HS-27A (cell line): Measurements from ENCODE around the gene TSNAX.

Experiments used
- DNase-seq: peaks from one replicate; pipeline ENCODE4 v3.0.0-alpha.2; 2012; ENCODE audit warnings: low read depth, missing footprints

TSNAX gene

DNA sequence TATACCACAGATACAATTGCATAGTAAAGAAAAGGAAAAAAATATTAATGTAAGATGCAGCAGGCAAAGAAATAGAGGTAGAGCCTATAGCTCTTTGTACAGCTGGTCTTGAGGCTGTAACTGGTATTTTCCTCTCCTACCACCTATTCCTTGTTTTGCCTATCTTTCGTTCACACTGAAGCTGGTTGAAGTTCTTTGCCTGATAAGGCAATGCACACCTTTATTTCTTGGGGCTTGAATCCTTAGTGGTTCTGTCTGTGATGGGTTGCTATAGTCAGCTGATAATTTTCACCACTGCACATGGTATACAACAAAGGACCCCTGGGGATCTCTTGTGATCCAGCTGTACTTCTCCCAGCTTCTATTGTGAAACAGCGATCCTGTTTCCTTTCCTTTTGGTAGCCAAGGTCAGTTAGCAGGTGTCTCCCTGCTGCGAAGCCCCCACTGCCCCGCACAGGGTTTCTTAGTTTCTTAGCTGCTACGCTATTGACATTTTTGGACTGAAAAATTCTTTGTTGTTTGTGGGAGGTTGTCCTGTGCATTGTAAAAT is 9.9 kb upstream of the TSNAX start:
- no peak for DNase-seq

DNA sequence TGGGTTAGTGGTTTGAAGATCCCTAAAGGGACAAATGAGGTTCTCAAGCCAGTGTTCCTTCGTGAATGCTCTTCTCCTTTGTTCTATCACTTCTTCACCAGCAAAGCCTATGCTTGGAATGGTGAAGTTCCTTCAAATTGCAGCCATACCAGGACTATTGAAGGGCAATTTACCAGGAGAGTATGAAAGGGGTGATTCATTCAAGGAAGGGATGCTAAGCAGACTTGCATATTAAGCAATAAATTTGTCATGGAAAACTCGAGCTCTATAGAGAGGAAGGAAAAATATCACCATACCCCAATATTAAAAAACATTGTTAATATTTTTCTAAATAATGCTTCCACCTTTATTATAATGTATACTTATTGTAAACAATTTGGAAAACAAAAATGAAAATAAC is 9.3 kb upstream of the TSNAX start:
- DNase-seq = no peak

DNA sequence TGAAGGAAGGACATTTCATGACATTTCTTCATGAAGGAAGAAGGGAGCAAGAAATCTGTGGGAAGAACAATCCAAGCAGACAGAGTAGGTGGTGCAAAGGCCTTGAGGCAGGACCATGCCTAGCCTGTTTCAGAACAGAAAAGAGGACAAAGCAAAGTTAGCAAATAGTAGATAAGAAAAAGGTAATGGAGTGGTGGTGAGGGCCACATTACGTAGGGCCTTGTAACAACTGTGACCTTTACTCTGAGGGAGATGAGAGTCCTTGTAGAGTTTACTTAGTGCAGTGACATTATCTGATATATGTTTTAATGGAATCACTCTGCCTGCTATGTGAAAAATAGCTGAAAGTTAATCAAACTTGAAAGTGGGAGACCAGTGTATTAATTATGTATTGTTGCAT is 6.4 kb upstream of the TSNAX start:
- no peak for DNase-seq

DNA sequence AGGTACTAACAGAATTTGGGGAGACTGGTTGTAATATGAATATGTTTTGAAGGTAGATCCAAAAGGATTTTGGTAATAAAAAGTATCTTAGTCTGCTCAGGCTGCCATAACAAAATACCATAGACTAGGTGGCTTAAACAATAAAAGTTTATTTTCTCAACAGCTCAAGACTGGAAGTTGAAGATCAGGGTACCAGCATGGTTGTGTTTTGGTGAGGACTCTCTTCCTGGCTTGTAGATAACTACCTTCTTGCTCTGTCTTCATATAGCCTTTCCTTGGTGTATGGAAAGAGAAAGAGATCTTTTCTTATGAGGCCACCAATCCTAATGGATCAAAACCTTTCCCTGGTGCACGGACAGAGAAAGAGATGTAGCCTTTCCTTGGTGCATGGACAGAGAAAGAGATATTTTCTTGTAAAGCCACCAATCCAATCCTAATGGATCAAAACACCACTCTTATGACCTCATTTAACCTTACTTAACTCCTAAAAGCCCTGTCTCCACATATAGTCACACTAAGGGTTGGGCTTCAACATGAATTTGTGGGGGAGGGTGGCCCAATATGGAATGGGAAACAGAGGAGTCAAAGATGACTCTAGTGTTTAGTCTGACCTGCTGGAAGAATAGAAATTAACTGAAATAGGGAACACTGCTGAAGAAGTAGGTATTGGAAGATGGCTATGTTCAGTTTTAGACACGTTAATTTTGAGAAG is 5.4 kb upstream of the TSNAX start:
- no peak for DNase-seq

DNA sequence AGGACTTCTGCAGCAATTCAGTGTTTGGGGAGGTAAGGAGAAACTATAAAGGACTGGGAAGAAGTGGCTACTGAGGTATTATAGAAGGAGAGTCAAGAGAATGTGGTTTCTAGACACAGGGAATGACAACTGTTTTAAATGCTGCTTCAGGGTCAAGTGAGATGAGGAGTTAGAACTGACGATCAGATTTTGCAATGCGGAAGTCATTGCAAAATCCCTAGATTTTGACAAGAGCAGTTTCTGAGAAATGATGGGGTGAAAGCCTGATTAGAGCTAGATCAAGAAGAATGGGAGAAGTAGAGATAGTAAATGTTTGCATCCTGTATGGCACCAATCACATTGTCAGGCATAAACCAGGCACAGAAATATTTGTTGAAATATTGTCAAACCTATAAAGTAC is 4.7 kb upstream of the TSNAX start:
- DNase-seq = no peak

DNA sequence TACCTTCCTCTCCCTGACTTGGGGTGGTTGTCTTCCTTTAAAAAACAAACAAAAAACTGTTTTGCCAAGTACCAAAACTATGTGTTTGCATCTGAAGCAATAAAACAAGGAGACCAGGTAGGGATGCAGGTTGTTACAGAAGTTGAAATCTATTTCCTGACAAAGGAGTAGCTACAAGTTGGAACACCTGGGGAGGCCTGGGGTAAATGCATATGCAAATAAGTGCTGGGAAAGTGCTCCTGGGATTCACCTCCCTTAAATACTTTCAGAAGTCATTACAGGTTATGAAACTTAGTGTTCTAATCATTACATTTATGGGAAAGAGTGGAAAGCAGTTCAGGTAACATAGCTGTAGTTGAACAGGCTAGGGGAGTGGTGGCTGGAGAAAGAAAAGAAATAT is 1.9 kb upstream of the TSNAX start:
- no peak for DNase-seq

DNA sequence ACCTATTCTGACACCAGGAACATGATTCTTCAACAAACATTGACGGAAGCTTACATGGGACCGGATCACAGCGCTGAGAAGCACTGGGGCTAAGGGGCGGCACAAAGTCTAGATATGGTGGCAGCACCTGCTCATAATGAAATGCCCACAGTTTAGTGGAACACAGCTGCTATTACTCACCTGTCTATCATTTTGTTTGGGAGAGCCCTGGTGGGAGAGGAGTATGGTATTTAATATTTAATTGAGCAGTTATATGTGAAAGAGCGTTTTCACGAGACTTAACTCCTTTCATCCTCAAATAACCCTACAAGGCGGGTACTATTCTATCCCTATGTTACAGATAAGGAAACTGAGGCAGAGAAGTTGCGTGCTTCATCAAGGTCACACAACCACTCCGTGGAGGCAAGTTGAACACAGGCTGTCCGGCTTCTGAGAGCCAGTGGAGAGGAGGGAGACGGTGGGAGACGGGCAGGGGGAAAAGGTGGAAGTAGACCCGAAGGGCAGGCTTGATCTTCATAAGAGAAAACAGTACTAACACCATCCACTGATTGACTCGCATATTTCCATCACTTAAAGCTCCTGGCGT is 790 bp upstream of the TSNAX start:
- no peak for DNase-seq

DNA sequence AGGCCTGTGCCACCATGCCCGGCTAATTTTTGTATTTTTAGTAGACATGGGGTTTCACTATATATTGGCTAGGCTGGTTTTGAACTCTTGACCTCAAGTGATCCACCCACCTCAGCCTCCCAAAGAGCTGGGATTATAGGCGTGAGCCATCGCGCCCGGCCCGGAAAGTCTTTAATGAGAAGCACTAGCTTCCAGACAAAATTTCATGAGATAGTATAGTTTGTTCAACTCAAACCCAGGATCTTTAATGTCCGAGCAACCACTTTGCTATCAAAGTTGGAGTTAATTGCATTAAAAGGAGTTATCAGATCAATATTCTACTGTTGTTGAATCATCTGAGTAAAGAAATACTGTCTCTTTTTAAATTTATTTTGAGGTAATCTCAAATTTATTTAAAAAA is 4.8 kb downstream of the TSNAX start:
- no peak for DNase-seq

DNA sequence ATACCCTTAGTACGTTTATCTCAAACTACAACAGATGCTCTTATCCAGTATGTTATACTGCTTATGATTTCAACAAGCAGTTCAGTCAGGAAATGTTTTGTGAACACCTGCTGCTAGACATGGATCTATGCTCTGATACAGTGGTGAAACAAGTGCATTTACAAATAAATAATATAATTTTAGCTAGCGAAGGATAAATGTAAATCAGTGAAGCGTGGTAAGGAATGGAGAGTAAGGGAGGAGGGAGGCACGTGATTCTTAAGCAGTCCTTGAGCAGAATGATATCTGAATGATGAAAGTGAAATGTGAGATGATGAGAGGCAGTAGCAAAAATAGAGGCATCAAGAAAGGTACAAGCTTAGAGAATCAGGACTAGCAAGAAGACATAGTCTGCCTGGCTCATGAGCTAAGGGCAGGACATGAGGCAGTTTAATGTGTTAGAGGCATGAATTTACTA is 6.3 kb downstream of the TSNAX start:
- DNase-seq = no peak

DNA sequence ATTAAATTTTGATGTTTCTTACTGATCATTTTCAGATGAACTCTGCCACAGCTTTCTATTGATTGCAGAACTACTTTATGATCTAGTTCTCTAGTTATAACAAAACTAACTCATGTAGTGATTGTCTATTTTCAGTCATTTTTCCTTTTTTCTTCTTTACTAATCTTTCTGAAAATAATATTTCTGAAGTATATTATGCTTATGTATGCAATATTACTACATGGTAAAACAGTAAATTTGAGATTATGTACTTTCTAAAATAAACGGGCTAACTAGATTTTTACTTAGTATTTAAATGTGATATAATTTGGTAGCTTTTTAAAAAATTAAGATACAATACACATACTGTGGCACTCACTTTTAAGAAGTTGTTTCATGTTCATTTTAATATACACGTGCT is 7.6 kb downstream of the TSNAX start:
- no peak for DNase-seq

DNA sequence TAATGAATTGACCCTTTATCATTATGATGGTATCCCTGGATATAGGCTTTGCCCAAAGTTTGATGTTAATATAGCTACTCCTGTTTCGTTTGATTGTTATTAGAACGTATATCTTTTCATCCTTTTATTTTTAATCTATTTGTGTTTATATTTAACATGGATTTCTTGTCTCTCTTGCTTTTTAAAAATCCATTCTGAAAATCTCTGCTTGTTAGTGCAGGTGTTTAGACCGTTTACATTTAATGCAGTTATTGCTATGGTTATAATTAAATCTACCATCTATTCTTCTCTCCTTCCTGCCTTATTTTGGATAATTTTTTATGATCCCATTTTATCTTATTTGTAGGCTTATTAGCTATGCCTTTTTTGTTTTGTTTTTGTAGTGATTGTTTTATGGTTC is 12.4 kb downstream of the TSNAX start:
- no peak for DNase-seq

DNA sequence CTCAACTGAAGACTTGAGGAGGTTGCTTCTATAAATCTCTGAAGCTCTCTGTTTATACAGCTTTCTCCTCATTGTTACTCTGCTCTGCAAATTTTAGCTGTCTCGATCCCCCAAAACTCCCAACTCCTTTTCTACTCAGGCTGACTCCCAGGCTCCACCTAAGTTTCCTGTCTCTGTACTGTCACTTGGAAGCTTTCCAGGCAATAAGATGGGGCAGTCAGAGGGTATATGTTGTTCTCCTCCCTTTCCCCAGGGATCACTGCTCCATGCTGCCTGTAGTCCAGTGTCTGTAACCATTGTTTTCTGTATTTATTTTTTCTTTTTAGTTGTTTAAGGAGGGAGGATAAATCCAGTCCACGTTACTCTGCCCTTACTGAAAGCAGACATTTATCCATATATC is 13.4 kb downstream of the TSNAX start:
- no peak for DNase-seq

DNA sequence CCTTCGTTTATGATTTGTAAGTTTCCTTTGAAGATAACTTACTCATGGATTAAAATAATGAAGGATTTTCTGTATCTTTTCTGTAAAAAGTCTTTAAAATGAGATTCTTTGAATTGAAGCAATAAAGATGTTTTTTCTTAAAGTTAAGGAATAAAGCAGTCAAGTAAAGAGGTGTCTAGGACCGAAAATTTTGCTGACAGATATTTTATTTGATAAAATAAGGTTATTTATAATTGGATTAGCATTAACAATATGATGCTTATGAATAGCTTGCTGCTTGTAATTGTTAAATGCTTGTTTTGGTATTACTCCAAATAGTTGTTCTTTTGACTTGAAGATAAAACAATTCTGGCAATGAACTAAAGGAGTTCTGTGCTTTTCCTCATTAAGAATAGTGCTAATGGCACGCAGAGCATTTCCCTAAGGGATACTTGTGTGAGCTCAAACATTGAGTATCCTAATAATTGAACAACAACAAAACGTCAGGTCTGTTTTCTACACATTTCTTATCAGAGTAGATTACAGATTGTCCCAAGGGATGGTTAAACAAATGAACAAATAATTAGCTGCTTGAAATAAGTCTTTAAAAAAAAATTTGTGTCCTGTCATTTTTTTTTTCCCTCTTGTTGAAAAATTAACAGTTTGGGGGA is 16.6 kb downstream of the TSNAX start:
- DNase-seq = no peak

DNA sequence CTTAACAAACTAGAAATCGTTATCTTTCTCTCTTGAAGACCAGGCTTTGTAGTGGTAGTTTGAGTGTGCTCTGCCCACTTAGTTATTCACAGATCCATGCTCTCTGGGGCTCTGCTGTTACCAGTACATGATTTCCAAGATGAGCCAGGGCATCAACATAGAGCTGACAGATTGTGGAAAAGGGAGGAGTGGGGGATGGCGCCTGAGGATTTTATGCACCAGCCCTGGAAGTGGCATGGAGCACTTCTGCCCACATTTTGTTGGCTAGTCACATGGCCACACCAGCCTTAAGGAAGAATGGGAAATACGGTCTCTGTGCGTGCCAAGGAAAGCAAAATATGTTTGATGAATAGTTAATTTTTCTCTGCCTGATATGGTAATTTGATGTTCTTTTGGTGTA is 18.2 kb downstream of the TSNAX start:
- DNase-seq = no peak

DNA sequence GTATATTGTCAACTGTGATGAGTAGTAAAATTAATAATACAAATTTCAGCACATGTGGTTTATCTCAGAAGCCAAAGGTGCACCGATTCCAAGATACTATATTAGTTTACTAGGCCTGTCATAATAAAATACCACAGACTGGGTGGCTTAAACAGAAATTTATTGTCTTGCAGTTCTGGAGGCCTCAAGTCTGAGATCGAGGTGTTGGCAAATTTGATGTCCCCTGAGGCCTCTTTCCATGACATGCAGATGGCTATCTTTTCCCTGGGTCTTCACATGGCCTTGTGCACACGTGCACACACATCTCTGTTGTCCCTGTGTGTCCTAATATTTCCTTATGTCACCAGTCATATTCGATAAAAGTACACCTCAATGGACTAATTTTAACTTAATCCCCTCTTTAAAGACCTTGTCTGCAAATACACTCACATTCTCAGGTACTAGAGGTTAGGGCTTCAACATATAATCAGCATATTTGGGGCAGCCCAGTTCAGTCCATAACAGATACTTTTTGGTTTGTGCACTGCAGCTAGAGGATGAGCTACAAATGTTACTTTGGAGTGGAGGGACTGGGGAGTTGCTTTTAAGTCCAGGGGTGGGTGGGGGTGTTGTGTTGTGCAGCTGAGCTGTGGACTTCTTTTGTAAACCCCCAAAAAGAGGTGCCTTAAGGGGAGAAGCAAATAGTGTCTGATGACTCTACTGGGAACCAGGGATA is 21.4 kb downstream of the TSNAX start:
- no peak for DNase-seq

DNA sequence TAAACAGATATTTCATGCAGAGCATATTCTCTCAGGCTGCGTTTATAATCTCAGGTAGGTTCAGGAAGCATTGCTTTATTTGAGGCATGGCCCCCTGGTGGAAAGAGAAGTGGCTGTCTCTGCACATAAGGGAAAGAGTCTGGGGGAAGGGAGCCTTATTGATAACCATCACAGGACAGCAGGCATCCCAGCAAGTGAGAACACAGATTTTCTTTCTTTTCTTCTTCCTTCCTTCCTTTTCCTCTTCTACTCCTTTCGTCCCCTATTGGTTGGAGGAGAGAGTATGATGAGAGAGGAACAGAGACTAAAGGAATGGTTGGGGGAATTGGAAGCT is 21.9 kb downstream of the TSNAX start:
- no peak for DNase-seq

DNA sequence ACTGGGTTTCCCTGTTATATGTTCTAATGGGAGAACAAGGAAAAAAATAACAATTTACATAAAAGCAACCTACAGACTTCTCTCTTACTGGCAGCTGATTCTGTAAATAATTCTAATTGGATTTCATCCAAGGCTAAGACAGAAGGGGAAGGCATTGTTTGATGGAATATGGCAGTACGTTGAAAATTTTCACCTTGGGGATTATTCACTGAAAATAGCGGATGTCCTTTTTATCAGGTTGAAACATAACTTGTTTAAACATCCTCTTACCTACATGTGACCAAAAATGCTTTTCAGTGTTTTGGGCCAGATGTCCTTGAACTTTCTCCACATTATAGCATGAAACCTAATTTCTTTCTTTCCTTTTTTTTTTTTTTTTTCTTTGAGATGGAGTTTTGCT is 24.9 kb downstream of the TSNAX start:
- DNase-seq = no peak

DNA sequence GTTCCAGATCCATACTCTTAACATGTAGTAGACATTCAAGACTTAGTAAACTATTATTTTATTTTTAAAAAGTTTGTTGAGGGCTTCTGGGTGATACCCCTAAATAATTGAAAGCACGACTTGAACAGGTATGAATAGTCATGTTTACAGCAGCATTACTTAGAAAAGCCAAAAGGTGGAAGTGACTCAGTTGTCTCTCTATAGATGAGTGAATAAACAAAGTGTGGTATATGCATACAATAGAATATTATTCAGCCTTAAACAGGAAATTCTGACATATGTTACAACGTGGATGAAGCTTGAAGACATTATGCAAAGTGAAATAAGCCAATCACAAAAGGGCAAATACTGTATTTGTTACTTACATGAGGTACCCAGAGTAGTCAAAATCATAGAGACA is 26.5 kb downstream of the TSNAX start:
- DNase-seq = no peak

DNA sequence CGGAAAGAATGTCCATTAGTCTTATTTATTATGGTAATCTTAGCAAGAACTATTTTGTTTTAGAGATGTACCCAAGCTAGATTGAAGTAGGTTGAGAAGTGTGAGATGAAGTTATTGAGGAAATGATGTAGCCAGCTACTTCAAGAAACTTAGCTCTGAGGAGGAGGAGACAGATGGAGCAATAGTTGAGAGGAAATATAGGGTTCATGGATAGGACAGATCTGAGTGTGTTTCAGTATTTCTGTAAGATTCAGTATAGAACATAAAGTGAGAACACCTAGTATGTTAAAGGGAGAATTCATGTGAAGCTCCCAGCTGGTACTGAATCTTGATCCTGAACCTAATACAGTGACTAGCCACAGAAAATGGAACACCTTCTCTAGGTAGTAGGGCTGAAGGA is 28.9 kb downstream of the TSNAX start:
- DNase-seq = no peak

DNA sequence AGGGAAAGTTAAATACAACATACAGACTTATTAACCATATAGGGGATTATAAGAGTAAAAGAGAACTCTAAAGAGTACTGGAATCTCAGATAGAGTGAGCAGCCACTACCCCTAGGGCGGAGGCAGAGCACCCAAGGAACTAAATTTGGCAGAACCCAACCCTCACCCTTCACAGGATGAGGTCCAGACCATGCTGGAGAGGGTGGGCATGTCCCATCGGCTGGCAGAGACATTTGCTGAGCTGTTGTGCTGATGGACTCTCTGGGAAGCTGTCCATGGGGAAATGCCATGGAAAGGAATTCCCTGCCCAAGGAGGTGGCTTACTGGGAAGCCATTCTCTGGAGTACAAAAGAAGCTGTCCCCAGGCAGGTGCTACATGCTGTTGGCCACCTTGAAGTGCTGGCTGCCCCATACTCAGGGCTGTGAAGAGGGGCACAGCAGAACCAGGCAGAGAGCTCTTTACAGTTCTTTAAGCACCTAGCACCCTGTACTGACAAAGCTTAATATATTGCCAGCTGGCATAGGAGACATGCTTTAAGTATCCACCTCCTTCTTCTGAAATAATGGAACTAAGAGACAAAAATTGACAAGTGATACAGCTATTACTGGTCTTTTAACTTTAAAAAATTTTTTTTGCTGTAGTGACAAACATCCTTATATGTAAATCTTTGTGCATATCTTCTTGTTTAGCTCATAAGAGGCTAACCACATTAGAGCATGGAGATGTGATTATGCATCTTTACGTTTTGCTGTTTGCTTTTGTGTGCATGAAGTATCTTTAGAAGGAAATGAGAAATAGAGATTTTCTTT is 29.6 kb downstream of the TSNAX start:
- DNase-seq = no peak

DNA sequence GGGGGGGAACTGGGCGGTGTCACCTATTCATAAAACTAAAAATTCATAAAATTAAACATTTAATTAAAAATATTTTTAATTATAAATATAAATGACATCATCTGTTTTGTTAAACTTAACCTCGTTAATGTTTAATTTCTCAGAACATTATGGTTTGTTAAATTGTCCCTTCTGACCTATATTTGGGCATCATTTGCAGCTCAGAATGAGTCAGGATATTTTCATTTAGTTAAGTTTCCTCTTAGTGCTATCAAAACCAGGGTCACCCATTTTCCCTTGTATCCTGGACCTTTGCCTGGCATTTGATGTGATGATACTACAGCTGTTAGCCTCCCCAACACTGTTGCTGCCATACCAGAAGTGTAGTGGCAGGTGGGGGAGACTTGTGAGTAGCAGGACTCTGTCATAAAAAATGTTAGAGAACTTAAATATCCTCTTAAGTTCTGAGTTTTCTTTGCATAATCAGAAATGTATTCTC is 30.3 kb downstream of the TSNAX start:
- DNase-seq = no peak
